Measurements from ENCODE around the gene AKAP6. TPM values are rescaled to one million over a fixed set of nuclear protein-coding genes. Genes with fewer than 3 reads are reported as not detected.
A peak's percentile ranks its signal among the peaks of the same experiment; 100 is the strongest.

The AKAP6 gene
- total RNA-seq, 2 experiments from 2014 or later: 2.0 to 2.4 TPM

DNA sequence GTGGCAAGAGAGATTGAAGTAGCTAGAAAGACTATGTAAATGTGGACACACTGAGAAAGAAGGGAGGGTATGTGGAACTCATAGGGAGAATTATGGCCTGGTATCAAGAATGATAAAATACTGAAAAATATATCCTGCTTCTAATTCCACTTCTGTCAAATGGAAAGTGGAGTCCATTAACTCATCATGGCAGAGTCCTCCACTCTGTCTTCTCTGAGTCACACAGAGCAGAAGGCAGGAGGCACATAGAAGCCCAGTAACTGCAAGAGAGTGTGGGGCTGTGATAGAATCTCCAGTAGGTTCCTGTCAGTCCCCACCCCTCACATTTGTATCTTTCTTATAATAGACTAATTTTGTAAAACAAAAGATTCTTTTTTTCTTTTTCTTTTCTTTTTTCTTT is 223.7 kb downstream of the AKAP6 start:
- H3K27ac Mint-ChIP-seq: no peak overlapping the region

DNA sequence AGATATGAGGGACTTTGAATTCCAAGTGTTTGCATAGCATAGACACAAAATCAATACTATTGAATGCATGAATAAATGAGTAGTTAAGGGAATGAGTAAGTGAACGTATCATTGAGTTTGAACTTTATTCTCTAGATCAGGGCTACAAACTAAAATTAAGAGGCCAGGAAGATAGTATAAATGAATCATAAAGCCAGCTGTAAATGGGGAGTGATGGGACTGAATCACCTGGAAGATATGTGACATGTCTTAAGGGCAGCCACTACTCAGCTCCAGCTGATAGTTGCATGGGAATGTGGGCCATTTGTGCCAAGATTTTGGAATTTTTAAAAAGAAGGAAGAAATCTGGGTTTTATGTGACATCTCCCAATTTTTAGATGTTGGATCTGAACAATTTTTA is 229.9 kb downstream of the AKAP6 start:
- Mint-ChIP-seq H3K27me3 (ENCODE audit: low read depth) (no peaks in the 10 kb centered on the region), H3K36me3 (ENCODE audit: low read depth) (no peaks in the 10 kb centered on the region), H3K27ac (no peak overlapping the region), H3K4me1 (ENCODE audit: low read depth) (no peaks in the 10 kb centered on the region), H3K4me3 (no peak overlapping the region), H3K9me3 (no peaks in the 10 kb centered on the region)
- CTCF ChIA-PET: interaction anchor here (0.8 to 2.2 kb wide), 5 partner anchors 9 to 306 kb away, joined by 4 to 8 read pairs (median 6); no protein-coding TSS in a partner anchor
- no peak for DNase-seq
- intact Hi-C loops (cut with micrococcal nuclease): no loop called here

More for the DNA sequence above, 223.7 kb downstream of the AKAP6 start:
- Mint-ChIP-seq H3K9me3 (no peaks in the 10 kb centered on the region), H3K27me3 (ENCODE audit: low read depth) (no peaks in the 10 kb centered on the region), H3K4me1 (ENCODE audit: low read depth) (no peaks in the 10 kb centered on the region), H3K4me3 (no peak overlapping the region), H3K36me3 (ENCODE audit: low read depth) (no peaks in the 10 kb centered on the region)
- intact Hi-C loops (cut with micrococcal nuclease): no loop called here
- DNase-seq: no peak
- CTCF ChIA-PET: no interaction called here

GRCh38 chr14:32559590-32559989 is 230.5 kb downstream of the AKAP6 start:
- H3K27me3 Mint-ChIP-seq (ENCODE audit: low read depth): no peaks in the 10 kb centered on the region

GRCh38 chr14:32560209-32560857 is 231.2 kb downstream of the AKAP6 start:
- CTCF ChIA-PET: interaction anchor here (0.5 to 2.2 kb wide), 5 partner anchors 10 to 1232 kb away, joined by 3 to 8 read pairs (median 4); no protein-coding TSS in a partner anchor
- intact Hi-C loops (cut with micrococcal nuclease): loop anchor here (1.0 to 5.0 kb wide), 5 partner anchors 93 to 1050 kb away; no protein-coding TSS in a partner anchor
- Mint-ChIP-seq H3K36me3 (ENCODE audit: low read depth) (no peaks in the 10 kb centered on the region), H3K9me3 (no peaks in the 10 kb centered on the region), H3K27ac (no peak overlapping the region), H3K4me3 (no peak overlapping the region), H3K27me3 (ENCODE audit: low read depth) (no peaks in the 10 kb centered on the region), H3K4me1 (ENCODE audit: low read depth) (peaks cover 12% of the 10 kb centered on the region)
- DNase-seq: peak; percentile 64

More at GRCh38 chr14:32559590-32559989, 230.5 kb downstream of the AKAP6 start:
- H3K27ac Mint-ChIP-seq: no peak overlapping the region
- no peak overlapping the region for H3K4me3 Mint-ChIP-seq
- intact Hi-C loops (cut with micrococcal nuclease): no loop called here
- no peaks in the 10 kb centered on the region for H3K9me3 Mint-ChIP-seq
- H3K4me1 Mint-ChIP-seq (ENCODE audit: low read depth): peaks cover 4% of the 10 kb centered on the region
- no peaks in the 10 kb centered on the region for H3K36me3 Mint-ChIP-seq (ENCODE audit: low read depth)
- CTCF ChIA-PET: interaction anchor here (0.8 to 2.2 kb wide), 6 partner anchors 10 to 307 kb away, joined by 3 to 8 read pairs (median 6); no protein-coding TSS in a partner anchor
- no peak for DNase-seq

DNA sequence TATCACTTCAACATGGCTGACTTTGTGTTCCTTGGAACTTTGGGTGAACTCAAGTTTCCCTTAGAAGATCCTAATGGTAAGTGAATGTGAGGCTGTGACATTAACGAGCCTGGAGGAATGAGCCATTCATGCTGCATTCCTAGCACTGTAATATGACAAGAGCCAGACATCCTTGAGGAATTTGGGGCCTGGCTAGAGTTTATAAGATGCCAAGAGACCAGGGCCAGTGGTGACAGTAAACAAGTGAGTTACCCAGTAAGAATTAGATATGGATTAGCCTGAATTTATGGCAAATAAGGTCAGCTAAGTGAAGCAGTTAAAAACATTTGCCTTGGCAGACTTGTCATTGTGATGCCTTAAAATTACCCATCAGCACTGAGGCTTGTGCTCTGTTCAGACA is 232.4 kb downstream of the AKAP6 start:
- CTCF ChIA-PET: no interaction called here
- Mint-ChIP-seq H3K4me3 (no peak overlapping the region), H3K9me3 (no peaks in the 10 kb centered on the region), H3K27me3 (ENCODE audit: low read depth) (no peaks in the 10 kb centered on the region), H3K27ac (no peak overlapping the region), H3K4me1 (ENCODE audit: low read depth) (peaks cover 13% of the 10 kb centered on the region), H3K36me3 (ENCODE audit: low read depth) (no peaks in the 10 kb centered on the region)
- DNase-seq: no peak
- intact Hi-C loops (cut with micrococcal nuclease): loop anchor here (2.0 to 5.0 kb wide), 2 partner anchors 94 to 635 kb away; no protein-coding TSS in a partner anchor

DNA sequence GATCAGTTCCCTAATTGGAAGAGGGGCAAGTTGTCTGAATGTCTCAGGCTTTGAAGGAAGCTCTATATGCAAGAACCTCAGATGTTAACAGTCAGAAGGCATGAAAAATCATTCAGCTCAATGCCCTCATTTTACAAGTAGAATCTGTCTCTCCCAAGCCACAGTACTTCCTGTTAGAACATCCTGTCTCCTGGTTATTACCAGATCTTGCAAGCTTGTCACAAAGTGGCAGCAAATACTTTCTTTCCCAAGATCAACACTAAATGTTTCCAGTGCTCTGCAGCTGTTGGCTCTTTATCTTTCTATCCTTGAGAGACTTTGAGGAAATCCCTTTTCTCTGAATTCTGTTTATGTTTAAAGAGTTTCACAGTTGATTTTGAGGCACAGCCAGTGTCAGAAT is 235.5 kb downstream of the AKAP6 start:
- no peak overlapping the region for H3K27ac Mint-ChIP-seq
- no peaks in the 10 kb centered on the region for H3K9me3 Mint-ChIP-seq
- peaks cover 13% of the 10 kb centered on the region for H3K4me1 Mint-ChIP-seq (ENCODE audit: low read depth)
- H3K4me3 Mint-ChIP-seq: no peak overlapping the region
- no peak for DNase-seq
- H3K27me3 Mint-ChIP-seq (ENCODE audit: low read depth): no peaks in the 10 kb centered on the region
- CTCF ChIA-PET: interaction anchor here (0.6 to 3.2 kb wide), 3 partner anchors 11 to 338 kb away, joined by 3 to 17 read pairs (median 7); no protein-coding TSS in a partner anchor
- no peaks in the 10 kb centered on the region for H3K36me3 Mint-ChIP-seq (ENCODE audit: low read depth)
- intact Hi-C loops (cut with micrococcal nuclease): loop anchor here (5.0 kb wide), 1 partner anchor 97 kb away; no protein-coding TSS in a partner anchor

GRCh38 chr14:32565256-32565655 is 236.2 kb downstream of the AKAP6 start:
- no peaks in the 10 kb centered on the region for H3K9me3 Mint-ChIP-seq
- H3K36me3 Mint-ChIP-seq (ENCODE audit: low read depth): no peaks in the 10 kb centered on the region
- no peaks in the 10 kb centered on the region for H3K27me3 Mint-ChIP-seq (ENCODE audit: low read depth)
- CTCF ChIA-PET: interaction anchor here (1.4 to 3.2 kb wide), 2 partner anchors 11 to 311 kb away, joined by 3 to 17 read pairs; no protein-coding TSS in a partner anchor
- peaks cover 13% of the 10 kb centered on the region for H3K4me1 Mint-ChIP-seq (ENCODE audit: low read depth)
- no peak for DNase-seq
- H3K27ac Mint-ChIP-seq: no peak overlapping the region
- intact Hi-C loops (cut with micrococcal nuclease): no loop called here
- no peak overlapping the region for H3K4me3 Mint-ChIP-seq

DNA sequence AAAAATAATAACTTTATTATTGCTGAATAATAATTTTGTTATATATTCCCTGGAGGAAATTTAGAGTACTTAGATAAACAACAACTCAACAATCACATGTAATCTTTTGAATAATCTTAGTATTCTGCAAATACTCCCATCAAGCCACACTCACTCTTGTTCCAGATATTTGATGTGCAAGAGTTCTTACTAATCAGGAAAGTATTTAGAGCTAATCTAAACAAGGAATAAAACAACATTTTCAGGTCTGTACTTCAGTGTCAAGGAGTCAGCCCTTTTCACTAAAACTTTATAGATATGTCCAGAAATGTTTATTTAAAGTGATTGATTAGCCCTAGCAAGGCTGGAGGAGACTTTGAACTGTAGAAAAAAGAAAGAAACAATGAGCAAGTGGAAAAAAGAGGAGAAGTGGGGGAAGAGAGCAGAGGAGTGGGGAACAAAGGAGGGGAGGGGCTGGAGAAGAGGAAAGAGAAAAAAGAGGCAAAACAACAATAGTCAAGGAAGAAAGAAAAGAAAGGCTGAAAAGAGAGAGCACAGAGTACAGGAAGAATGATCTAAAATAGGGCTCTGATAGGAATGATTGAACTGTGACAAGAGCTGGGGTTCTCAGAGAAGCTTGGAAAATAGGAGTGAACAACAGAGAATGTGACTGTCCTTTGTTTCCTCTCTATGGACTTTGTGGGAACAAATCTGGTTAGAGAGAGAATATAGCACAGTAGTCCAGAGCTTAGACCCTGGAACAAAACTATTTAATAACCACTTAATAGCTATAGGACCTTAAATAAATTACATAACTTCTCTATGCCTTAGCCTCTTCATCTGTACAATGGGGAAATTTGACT is 238.7 kb downstream of the AKAP6 start:
- Mint-ChIP-seq H3K27me3 (ENCODE audit: low read depth) (no peaks in the 10 kb centered on the region), H3K9me3 (no peaks in the 10 kb centered on the region), H3K27ac (no peak overlapping the region), H3K4me3 (no peak overlapping the region), H3K36me3 (ENCODE audit: low read depth) (no peaks in the 10 kb centered on the region), H3K4me1 (ENCODE audit: low read depth) (peaks cover 13% of the 10 kb centered on the region)
- CTCF ChIA-PET: interaction anchor here (0.7 to 3.2 kb wide), 2 partner anchors 8 to 1225 kb away, joined by 3 to 17 read pairs; no protein-coding TSS in a partner anchor
- intact Hi-C loops (cut with micrococcal nuclease): no loop called here
- DNase-seq: no peak

DNA sequence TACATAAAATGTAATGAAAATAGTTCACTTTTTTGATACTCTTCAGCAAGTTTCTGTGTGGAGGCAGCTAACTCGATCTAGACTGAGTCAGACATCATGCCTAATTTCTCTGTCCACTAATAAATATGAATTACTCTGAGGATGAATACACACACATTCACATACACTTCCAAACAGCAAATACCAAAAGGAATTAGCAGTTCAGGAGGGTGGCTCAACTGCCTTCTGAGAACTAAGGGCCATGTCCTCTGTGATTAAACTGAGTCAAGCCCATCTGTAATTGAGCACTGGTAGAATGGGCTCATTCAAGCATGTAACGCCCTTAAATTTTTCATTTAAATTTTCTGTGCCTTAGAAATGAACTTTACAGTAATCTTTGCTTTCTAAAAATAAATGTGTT is 242.5 kb downstream of the AKAP6 start:
- Mint-ChIP-seq H3K4me1 (ENCODE audit: low read depth) (no peaks in the 10 kb centered on the region), H3K4me3 (no peak overlapping the region), H3K27me3 (ENCODE audit: low read depth) (peaks cover 4% of the 10 kb centered on the region), H3K27ac (no peak overlapping the region), H3K36me3 (ENCODE audit: low read depth) (no peaks in the 10 kb centered on the region), H3K9me3 (no peaks in the 10 kb centered on the region)
- CTCF ChIA-PET: no interaction called here
- no peak for DNase-seq
- intact Hi-C loops (cut with micrococcal nuclease): no loop called here

GRCh38 chr14:32571995-32572866 is 243.1 kb downstream of the AKAP6 start:
- Mint-ChIP-seq H3K9me3 (no peaks in the 10 kb centered on the region), H3K4me3 (no peak overlapping the region), H3K4me1 (ENCODE audit: low read depth) (no peaks in the 10 kb centered on the region), H3K36me3 (ENCODE audit: low read depth) (no peaks in the 10 kb centered on the region), H3K27ac (no peak overlapping the region), H3K27me3 (ENCODE audit: low read depth) (peaks cover 5% of the 10 kb centered on the region)
- CTCF ChIA-PET: no interaction called here
- intact Hi-C loops (cut with micrococcal nuclease): no loop called here
- no peak for DNase-seq

DNA sequence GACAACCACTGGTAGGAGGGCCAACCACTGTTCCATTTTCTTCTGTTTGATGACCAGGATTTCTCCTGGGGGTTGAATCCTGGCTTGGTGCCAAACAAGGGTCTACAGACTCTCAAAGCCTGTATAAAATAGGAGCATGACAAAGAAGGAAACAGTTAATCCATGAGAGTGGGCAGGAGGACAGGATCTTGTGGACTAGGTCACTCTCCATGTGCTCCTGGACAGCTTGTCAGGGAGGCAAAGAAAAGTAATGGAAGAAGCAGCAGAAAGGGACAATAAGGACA is 243.7 kb downstream of the AKAP6 start:
- no peaks in the 10 kb centered on the region for H3K9me3 Mint-ChIP-seq
- peaks cover 5% of the 10 kb centered on the region for H3K27me3 Mint-ChIP-seq (ENCODE audit: low read depth)
- no peaks in the 10 kb centered on the region for H3K4me1 Mint-ChIP-seq (ENCODE audit: low read depth)
- H3K4me3 Mint-ChIP-seq: no peak overlapping the region
- CTCF ChIA-PET: no interaction called here
- no peak overlapping the region for H3K27ac Mint-ChIP-seq
- H3K36me3 Mint-ChIP-seq (ENCODE audit: low read depth): no peaks in the 10 kb centered on the region
- intact Hi-C loops (cut with micrococcal nuclease): no loop called here
- no peak for DNase-seq

GRCh38 chr14:32574269-32574668 is 245.2 kb downstream of the AKAP6 start:
- Mint-ChIP-seq H3K27ac (no peak overlapping the region), H3K27me3 (ENCODE audit: low read depth) (peaks cover 5% of the 10 kb centered on the region), H3K9me3 (no peaks in the 10 kb centered on the region), H3K4me3 (no peak overlapping the region), H3K4me1 (ENCODE audit: low read depth) (no peaks in the 10 kb centered on the region), H3K36me3 (ENCODE audit: low read depth) (no peaks in the 10 kb centered on the region)
- intact Hi-C loops (cut with micrococcal nuclease): no loop called here
- CTCF ChIA-PET: interaction anchor here (1.9 kb wide), 1 partner anchor 1219 kb away, joined by 7 read pairs; no protein-coding TSS in a partner anchor
- no peak for DNase-seq
